GM18519 (cell line): ENCODE measurements around the gene CSNK2A3.

ENCODE experiments used
- ATAC-seq: cut with Tn5 transposase; IDR thresholded peaks from one replicate; pipeline ENCODE4 v1.9.1; 2021; ENCODE audit warnings: mild to moderate bottlenecking, moderate library complexity; ENCODE audit not compliant: unreplicated experiment, low FRiP score

The CSNK2A3 gene

DNA sequence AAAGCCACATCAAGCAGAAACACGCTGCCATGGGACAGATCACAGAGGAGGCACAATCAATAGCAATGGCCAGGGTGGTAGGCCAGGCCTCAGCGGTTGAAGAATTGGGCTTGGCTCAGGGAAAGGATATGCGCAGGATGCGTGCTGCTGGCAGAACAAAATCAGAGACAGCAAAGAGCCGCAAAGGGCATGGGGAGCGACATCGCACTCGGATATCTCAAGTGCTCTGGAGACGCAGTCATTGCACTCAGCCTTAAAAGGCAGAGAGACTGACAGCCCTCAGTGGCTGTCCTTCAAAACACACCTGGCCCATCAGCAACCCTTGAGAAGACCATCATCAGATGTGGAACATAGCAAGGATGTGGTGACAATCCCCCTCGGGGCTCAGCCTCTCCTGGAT, 50.5 kb downstream of the CSNK2A3 start:
- no peak for ATAC-seq
